ENCODE results near the gene SPOCK1.
"Not testable (repeated sequence)": the region's sequence is repeated elsewhere in the genome, so short reads cannot be mapped to it uniquely, and the experiment has no call there.

Gene SPOCK1

DNA sequence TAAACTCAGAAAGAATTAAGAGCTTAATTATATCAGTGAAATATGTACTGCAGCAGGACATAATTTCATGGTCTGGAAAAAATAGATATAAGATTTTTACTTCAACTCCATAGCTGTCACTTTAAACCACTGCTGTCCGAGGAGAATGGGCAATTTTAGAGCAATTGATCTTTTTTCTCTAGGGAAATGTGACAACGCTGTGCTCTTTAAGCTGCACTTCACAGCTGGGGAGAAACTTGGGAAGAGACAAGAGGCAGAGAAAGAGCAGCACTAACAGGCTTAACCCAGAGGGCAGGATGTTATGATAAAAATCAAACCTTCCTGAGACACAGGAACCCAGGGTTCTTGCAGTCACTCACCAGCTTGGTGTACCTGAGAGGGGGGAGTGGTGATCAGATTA is 92.0 kb downstream of the SPOCK1 start:
- Mint-ChIP-seq H3K27me3 (peaks cover 8% of the 10 kb centered on the region), H3K36me3 (no peaks in the 10 kb centered on the region), H3K4me3 (no peak overlapping the region), H3K9me3 (no peaks in the 10 kb centered on the region), H3K27ac (no peak overlapping the region), H3K4me1 (no peaks in the 10 kb centered on the region)
- DNase-seq (ENCODE audit: low spot score in 2 of 2), result no peak
- no peak for ATAC-seq (ENCODE audit: low read depth)

- Mint-ChIP-seq H3K36me3 (no peaks in the 10 kb centered on the region), H3K4me1 (no peaks in the 10 kb centered on the region), H3K4me3 (no peak overlapping the region), H3K27ac (no peak overlapping the region), H3K9me3 (no peaks in the 10 kb centered on the region), H3K27me3 (peaks cover 6% of the 10 kb centered on the region)
- DNase-seq (ENCODE audit: low spot score in 2 of 2) (no peak), ATAC-seq (ENCODE audit: low read depth) (no peak)
These were observed 93.7 kb downstream of the SPOCK1 start for GRCh38 chr5:137405393-137405792.

- peaks cover 6% of the 10 kb centered on the region for H3K27me3 Mint-ChIP-seq
- ATAC-seq (ENCODE audit: low read depth) (no peak), DNase-seq (ENCODE audit: low spot score in 2 of 2) (no peak)
- no peak overlapping the region for H3K4me3 Mint-ChIP-seq
- no peaks in the 10 kb centered on the region for H3K9me3 Mint-ChIP-seq
- no peaks in the 10 kb centered on the region for H3K36me3 Mint-ChIP-seq
- H3K4me1 Mint-ChIP-seq, result no peaks in the 10 kb centered on the region
- no peak overlapping the region for H3K27ac Mint-ChIP-seq
These were observed 95.3 kb downstream of the SPOCK1 start for GRCh38 chr5:137403869-137404268.

DNA sequence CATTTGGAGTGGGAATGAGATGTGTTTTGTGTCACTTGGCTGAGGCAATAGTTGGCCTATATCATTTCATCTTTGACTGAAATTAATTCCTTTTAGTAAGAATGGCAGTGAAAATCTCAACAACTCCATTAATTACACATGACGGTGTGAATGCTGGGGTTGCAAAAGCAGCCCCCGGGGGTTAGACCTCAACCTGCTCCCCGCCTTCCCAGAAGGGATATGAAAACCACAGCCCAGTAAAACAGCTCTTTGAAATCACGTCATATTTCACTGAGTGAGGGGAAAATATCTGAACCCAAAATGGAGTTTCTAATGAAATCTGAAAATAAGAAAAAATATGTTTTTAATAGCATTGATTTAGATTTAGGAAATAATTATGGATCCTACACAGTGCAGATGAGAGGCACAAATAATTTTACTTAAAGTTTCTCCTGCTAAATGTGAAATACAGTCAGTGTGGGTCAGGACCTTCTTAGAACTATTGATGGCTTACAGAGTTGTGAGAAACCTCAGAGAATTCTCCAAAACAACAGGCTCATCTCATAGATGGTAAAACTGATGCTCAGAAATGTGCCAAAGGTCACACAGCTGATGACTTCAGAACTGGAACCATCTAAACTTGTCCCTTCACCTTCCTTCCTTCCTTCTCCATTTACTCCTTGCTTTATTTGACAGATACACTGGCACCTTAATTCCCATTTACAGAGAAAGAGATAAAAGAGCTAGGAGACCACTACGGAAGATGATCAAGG is 96.5 kb downstream of the SPOCK1 start:
- H3K4me1 Mint-ChIP-seq, result no peaks in the 10 kb centered on the region
- ATAC-seq (ENCODE audit: low read depth) (no peak), DNase-seq (ENCODE audit: low spot score in 2 of 2) (no peak)
- no peak overlapping the region for H3K27ac Mint-ChIP-seq
- H3K36me3 Mint-ChIP-seq, result no peaks in the 10 kb centered on the region
- H3K27me3 Mint-ChIP-seq, result peaks cover 6% of the 10 kb centered on the region
- H3K4me3 Mint-ChIP-seq, result no peak overlapping the region
- no peaks in the 10 kb centered on the region for H3K9me3 Mint-ChIP-seq

- no peak overlapping the region for H3K27ac Mint-ChIP-seq
- H3K4me1 Mint-ChIP-seq, result no peaks in the 10 kb centered on the region
- no peaks in the 10 kb centered on the region for H3K9me3 Mint-ChIP-seq
- no peak overlapping the region for H3K4me3 Mint-ChIP-seq
- no peaks in the 10 kb centered on the region for H3K36me3 Mint-ChIP-seq
- no peak for DNase-seq (ENCODE audit: low spot score in 2 of 2)
- no peak for ATAC-seq (ENCODE audit: low read depth)
- peaks cover 6% of the 10 kb centered on the region for H3K27me3 Mint-ChIP-seq
These were observed 97.2 kb downstream of the SPOCK1 start for GRCh38 chr5:137401946-137402345.

DNA sequence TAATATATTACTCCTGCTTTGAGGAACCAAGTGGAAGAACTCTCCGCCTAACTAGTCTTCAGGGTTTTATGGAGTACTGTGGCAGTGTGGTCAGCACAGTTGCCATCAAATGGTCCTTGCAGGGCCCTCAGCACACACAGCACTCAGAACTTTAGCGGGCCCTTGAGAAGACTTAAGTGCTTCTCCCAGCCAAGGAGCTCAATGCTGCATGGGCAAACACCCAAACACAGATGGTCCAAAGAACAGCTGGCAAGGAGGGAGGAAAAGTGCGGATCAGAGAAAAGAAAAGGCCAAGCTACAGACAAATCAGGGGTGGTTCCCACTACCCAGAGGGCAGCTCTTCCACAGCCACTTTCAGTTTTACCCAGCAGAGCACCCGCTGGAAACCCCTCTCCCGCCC is 98.6 kb downstream of the SPOCK1 start:
- no peak overlapping the region for H3K4me3 Mint-ChIP-seq
- no peaks in the 10 kb centered on the region for H3K36me3 Mint-ChIP-seq
- no peak overlapping the region for H3K27ac Mint-ChIP-seq
- ATAC-seq (ENCODE audit: low read depth) (no peak), DNase-seq (ENCODE audit: low spot score in 2 of 2) (no peak)
- no peaks in the 10 kb centered on the region for H3K4me1 Mint-ChIP-seq
- H3K9me3 Mint-ChIP-seq, result no peaks in the 10 kb centered on the region
- H3K27me3 Mint-ChIP-seq, result peaks cover 6% of the 10 kb centered on the region

DNA sequence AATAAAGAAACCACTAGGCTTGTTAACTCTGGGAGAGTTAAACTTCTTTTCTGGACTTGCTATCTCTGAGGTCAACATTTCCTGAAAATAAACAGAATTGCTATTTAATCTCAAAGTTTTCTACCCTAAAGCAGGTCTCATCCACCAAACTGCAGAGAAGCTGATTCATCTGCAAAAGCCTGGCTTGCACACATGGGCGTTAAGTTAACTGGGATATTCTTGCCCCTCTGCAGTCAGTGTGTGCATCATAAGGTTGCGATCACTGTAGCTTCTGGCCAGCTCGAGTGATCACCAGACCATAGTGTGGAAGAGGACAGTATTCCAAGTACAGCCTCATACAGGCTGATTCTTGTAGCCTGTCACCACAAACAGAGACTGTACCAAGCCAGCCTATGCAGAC is 99.2 kb downstream of the SPOCK1 start:
- Mint-ChIP-seq H3K9me3 (no peaks in the 10 kb centered on the region), H3K27me3 (peaks cover 6% of the 10 kb centered on the region), H3K4me1 (no peaks in the 10 kb centered on the region), H3K4me3 (no peak overlapping the region), H3K36me3 (no peaks in the 10 kb centered on the region), H3K27ac (no peak overlapping the region)
- ATAC-seq (ENCODE audit: low read depth) (no peak), DNase-seq (ENCODE audit: low spot score in 2 of 2) (no peak)

DNA sequence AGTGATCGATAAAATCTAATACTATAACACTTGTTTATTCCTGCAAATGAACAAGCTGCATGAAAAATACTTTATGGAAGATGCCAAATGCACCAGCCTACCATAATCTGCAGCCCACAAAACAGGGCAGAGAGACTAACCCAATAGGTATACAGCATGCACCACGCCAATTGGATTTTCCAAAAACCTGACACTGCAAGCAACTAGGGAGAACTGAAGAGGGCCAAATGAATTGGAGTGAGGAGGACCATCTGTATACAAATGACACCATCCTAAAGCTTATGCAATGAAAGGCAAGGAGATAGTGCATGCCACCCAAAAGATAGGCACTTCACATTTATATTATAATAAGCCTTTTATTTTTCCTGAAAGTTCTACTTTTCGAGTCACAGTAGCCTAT is 100.4 kb downstream of the SPOCK1 start:
- peaks cover 6% of the 10 kb centered on the region for H3K27me3 Mint-ChIP-seq
- no peak overlapping the region for H3K4me3 Mint-ChIP-seq
- H3K9me3 Mint-ChIP-seq, result no peaks in the 10 kb centered on the region
- no peak overlapping the region for H3K27ac Mint-ChIP-seq
- H3K36me3 Mint-ChIP-seq, result no peaks in the 10 kb centered on the region
- no peaks in the 10 kb centered on the region for H3K4me1 Mint-ChIP-seq
- no peak for ATAC-seq (ENCODE audit: low read depth)
- DNase-seq (ENCODE audit: low spot score in 2 of 2), result no peak

DNA sequence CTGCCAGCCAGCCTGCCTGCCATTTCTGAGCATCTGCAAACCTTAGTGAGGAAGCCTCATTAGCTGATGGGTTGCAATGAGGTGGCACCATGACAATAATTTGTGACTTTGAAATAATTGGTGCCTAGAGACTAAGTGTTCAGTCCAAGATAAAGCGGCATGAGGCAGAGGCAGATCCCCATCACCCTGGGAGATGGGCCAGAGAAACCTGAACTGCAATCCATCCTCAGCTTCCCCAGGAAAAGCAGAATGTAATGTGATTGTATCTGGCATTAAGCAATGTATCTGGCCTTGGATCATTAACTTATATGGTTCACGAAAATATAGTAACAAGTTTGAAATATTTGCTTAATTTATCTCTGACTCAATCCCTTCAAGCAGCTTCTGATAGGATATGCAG is 101.0 kb downstream of the SPOCK1 start:
- no peak overlapping the region for H3K4me3 Mint-ChIP-seq
- H3K9me3 Mint-ChIP-seq, result no peaks in the 10 kb centered on the region
- H3K4me1 Mint-ChIP-seq, result no peaks in the 10 kb centered on the region
- no peak for DNase-seq (ENCODE audit: low spot score in 2 of 2)
- H3K36me3 Mint-ChIP-seq, result no peaks in the 10 kb centered on the region
- H3K27me3 Mint-ChIP-seq, result peaks cover 1% of the 10 kb centered on the region
- H3K27ac Mint-ChIP-seq, result no peak overlapping the region
- ATAC-seq (ENCODE audit: low read depth), result no peak

DNA sequence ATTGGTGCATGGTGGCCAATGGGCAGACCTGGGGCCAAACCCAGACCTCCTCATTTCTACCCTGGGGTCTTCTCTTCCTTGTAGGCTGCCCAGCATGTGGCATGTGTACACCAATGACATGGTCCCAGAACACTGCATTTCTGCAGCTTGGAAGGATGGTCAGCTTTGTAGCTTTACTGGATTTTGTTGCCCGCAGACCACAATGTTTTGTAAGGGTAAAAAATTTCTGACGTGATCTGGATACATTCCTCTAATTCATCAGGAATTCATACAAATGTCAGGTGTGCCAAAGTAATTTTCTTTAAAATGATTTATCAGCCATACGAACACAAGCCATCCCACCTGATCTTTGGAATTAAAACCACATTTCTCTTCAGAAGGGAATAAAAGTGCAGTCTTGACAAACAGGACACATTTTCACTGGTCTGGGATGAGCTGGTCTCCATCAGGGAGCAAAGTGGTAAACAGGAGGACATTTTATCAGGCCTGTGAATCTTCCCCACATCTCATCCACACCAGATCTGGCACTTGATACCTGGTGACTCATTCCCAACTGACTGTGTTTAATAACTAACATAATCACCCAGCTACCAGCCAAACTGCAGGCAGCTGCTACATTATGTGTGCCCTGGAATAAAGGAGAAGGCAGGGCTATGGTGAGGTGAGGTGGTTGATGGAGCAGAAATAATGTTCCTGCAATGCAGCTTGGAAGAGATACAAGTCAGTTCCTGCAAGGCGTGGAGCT is 103.9 kb downstream of the SPOCK1 start:
- Mint-ChIP-seq H3K27ac (no peak overlapping the region), H3K27me3 (peaks cover 6% of the 10 kb centered on the region), H3K4me3 (no peak overlapping the region), H3K9me3 (peaks cover 6% of the 10 kb centered on the region), H3K4me1 (no peaks in the 10 kb centered on the region), H3K36me3 (no peaks in the 10 kb centered on the region)
- ATAC-seq (ENCODE audit: low read depth), result no peak
- no peak for DNase-seq (ENCODE audit: low spot score in 2 of 2)

- no peak for DNase-seq (ENCODE audit: low spot score in 2 of 2)
- Mint-ChIP-seq H3K4me3 (no peak overlapping the region), H3K27me3 (peaks cover 6% of the 10 kb centered on the region), H3K9me3 (peaks cover 6% of the 10 kb centered on the region), H3K4me1 (no peaks in the 10 kb centered on the region), H3K36me3 (no peaks in the 10 kb centered on the region), H3K27ac (no peak overlapping the region)
- no peak for ATAC-seq (ENCODE audit: low read depth)
These were observed 104.7 kb downstream of the SPOCK1 start for GRCh38 chr5:137394380-137394779.

DNA sequence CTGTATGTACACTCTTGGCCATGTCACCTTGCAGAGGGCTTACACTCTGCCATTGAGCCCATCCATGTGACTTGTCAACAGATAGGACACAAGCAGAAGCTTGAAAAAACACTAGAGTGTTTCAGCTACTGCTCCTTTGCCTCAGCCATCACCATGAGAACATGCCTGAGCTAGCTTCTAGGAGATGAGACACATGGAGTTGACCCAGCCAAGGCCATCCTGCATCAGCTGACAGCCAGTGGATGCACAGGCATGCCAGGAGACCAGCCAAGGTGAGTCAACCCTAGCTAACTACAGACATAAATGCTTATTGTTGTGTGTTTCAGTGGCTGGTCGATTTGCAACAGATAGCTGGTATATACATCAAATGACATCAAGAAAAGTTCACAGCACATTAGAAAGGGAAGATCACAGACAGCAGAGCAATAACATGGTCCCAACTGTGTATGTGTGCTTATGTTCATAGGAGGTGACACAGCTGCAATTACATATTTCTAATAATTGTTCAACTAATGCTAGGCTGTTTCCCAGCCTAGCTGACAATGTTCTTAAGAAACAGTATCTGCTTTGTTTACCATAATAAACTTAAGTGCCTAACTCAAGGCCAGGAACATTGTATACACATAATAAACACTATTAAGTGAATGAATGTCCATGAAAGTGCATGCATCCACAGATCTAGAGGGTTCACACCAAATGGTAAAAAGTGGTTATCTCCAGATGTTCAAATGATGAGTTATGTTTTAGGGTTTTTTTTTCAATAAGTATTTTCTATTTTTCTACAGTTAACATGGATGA is 105.7 kb downstream of the SPOCK1 start:
- H3K4me1 Mint-ChIP-seq, result no peaks in the 10 kb centered on the region
- peaks cover 6% of the 10 kb centered on the region for H3K9me3 Mint-ChIP-seq
- no peaks in the 10 kb centered on the region for H3K36me3 Mint-ChIP-seq
- H3K27me3 Mint-ChIP-seq, result peaks cover 6% of the 10 kb centered on the region
- no peak overlapping the region for H3K27ac Mint-ChIP-seq
- ATAC-seq (ENCODE audit: low read depth) (no peak), DNase-seq (ENCODE audit: low spot score in 2 of 2) (no peak)
- H3K4me3 Mint-ChIP-seq, result no peak overlapping the region

DNA sequence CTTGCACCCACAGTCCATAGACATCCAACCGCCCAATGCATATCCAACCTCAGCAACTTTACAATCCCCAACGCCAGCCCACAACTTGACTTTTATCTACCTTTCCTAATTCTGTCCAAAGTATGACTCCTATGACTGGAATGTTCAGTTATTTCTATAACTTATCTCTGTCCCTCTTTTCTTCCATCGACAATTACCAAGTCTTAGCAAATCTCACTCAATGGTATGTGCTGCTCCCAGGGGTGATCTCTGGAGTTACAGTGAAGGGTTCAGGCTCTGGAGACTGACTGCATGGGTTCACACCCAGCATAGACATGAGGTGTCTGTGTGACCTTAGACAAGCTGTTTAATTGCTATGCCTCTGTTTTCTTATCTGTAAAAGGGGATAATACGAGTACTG is 106.9 kb downstream of the SPOCK1 start:
- no peak overlapping the region for H3K4me3 Mint-ChIP-seq
- no peak for ATAC-seq (ENCODE audit: low read depth)
- peaks cover 6% of the 10 kb centered on the region for H3K27me3 Mint-ChIP-seq
- H3K4me1 Mint-ChIP-seq, result no peaks in the 10 kb centered on the region
- no peak overlapping the region for H3K27ac Mint-ChIP-seq
- no peaks in the 10 kb centered on the region for H3K36me3 Mint-ChIP-seq
- DNase-seq (ENCODE audit: low spot score in 2 of 2), result no peak
- peaks cover 6% of the 10 kb centered on the region for H3K9me3 Mint-ChIP-seq

- H3K27ac Mint-ChIP-seq; H3K9me3 Mint-ChIP-seq; H3K36me3 Mint-ChIP-seq; H3K4me1 Mint-ChIP-seq; DNase-seq (ENCODE audit: low spot score in 2 of 2); H3K27me3 Mint-ChIP-seq; H3K4me3 Mint-ChIP-seq; ATAC-seq (ENCODE audit: low read depth): not testable (repeated sequence)
These were observed 108.1 kb downstream of the SPOCK1 start for GRCh38 chr5:137391044-137391443.

Data from memory B cell (primary cell).